CD4-positive, alpha-beta T cell treated with Interferon alpha-2 for 1 hour (primary cell): ENCODE data around the gene KRTAP3-3.
"Not testable (repeated sequence)": the region's sequence is repeated elsewhere in the genome, so short reads cannot be mapped to it uniquely, and the experiment has no call there.

Source experiments
- DNase-seq, 2 donors: peaks; one replicate each; pipeline ENCODE4 v3.0.0-alpha.2; 2020 to 2022

The KRTAP3-3 gene

GRCh38 chr17:41003926-41004325, 10.0 kb upstream of the KRTAP3-3 start:
- DNase-seq, result no peak

GRCh38 chr17:41002814-41003213, 8.8 kb upstream of the KRTAP3-3 start:
- DNase-seq, result no peak

DNA sequence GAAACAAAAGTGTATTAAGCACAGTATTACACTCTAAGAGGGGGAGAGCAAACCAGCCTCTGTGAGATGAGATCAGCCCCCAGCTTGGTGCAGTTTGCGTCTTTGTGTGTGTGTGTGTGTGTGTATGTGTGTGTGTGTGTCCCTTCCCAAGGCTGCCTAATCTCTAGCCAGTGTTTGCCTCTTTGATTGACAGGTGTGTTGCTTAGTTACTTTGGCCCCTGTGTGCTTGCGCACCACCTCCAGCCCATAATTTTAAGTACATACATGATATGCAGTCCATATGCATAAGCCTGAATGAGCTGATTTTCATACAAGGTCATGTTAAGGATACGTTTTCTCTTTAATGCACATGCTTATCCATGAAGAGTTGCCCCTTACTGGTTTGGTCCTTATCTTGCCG, 7.8 kb upstream of the KRTAP3-3 start:
- no peak for DNase-seq

GRCh38 chr17:40999563-40999962, 5.6 kb upstream of the KRTAP3-3 start, which contains the start of gene KRTAP3-2:
TSS of gene KRTAP3-2 (minus strand) at chr17:40999906. CDS start at chr17:40999853, 53 bp downstream.
- not testable (repeated sequence) for DNase-seq

DNA sequence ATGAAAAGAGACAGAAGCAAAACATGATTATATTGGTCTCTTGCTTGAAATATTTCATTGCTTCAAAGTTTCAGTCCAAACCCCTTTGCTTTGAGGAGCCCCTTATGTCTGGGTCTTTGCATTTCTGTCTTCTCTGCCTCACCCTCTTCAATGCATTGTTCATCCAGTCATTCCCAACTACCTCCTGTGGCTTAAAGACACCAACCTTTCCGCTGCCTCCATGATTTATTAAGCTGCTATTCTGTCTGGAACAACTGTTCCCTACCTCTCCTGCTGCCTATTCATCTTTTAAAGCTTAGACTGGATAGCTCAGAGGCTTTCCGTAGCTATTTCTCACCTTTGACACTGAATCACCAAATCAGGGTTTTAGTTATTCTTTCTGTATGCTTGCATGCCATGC, 3.4 kb upstream of the KRTAP3-3 start:
- no peak for DNase-seq

GRCh38 chr17:40996829-40997228, 2.9 kb upstream of the KRTAP3-3 start:
- DNase-seq, result no peak

DNA sequence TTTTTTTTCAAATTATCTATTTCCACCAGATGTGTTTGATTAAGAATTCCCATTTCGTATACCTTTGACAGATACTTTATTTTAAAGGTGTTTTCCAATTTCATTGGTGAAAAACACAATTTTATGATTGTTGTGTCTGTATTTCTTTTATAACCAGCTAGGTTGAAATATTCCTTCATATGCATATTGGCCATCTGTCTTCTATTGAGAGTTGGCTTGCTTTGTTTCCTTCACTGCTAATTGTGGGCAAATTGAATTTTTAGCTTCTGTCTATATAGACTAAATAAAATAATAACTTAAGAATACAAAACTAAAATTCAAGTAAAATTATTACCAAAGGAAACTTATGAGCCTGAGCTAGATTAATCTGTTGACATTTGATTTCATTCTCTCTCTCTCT, 1.2 kb upstream of the KRTAP3-3 start:
- DNase-seq, result no peak

GRCh38 chr17:40993084-40993483, 880 bp downstream of the KRTAP3-3 start:
- DNase-seq, result no peak

- no peak for DNase-seq
Observed at GRCh38 chr17:40992666-40993065, 1.3 kb downstream of the KRTAP3-3 start.

GRCh38 chr17:40986920-40987319, 7.0 kb downstream of the KRTAP3-3 start:
- no peak for DNase-seq

- DNase-seq, result no peak
Observed at GRCh38 chr17:40984226-40984625, 9.7 kb downstream of the KRTAP3-3 start, which contains the start of gene KRT40. TSS of gene KRT40 (minus strand) at chr17:40984326. CDS start at chr17:40984273, 53 bp downstream.

- DNase-seq, result no peak
Observed at GRCh38 chr17:40981115-40981514, 12.8 kb downstream of the KRTAP3-3 start.

DNA sequence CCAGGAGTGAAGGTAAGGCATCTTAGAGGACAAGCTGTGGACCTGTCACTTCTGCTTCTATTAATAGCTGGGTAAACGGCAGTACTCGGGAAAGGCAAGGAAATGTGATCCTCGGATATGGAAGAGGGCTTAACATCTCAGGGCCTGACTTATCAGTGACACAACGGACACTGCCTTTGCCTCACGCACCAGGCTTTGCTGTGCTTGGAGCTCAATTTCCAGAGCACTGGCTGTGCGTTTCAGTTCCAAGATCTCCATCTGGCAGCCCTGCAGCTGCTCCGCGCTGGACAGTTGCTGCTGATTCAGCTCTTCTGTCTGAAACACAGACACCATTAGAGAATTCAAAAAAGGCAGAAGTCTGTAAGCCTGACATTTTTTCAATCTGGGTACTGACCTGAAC, 13.4 kb downstream of the KRTAP3-3 start:
- DNase-seq, result no peak

DNA sequence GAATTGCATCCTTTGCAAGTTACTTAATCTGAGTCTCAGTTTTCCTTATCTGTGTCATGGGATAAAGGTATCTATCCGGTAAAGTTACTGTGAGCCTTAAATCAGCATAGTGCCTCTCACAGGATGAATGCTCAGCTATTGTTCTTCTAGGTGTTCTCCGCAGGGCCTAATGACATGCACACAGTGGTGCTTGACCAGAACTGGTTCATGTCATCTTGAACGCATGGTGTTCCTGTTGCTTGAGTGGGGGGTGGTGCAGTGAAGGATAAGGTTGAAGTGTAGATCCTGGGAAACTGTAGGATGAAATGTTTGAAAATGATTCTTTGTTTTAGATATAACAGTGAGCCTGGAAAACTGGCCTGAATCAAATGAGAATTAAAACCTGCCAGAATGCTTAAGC, 13.8 kb downstream of the KRTAP3-3 start:
- no peak for DNase-seq

- DNase-seq, result no peak
Observed at GRCh38 chr17:40978575-40979151, 15.3 kb downstream of the KRTAP3-3 start.

DNA sequence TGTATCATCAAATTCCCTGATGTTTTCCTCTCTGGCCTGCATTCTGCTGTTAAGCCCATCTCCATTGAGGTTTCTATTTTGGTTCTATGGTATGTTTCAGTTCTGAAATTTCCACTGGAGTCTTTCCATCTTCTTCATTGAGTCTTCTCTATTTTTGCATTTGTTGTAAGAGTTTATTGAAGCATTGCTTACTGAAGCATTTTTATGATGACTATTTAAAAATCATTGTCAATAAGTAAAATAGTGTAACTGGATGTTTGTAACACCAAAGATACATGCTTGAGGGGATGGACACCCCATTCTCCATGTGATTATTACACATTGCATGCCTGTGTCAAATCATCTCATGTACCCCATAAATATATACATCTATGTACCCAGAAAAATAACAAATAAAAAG, 18.4 kb downstream of the KRTAP3-3 start:
- no peak for DNase-seq

DNA sequence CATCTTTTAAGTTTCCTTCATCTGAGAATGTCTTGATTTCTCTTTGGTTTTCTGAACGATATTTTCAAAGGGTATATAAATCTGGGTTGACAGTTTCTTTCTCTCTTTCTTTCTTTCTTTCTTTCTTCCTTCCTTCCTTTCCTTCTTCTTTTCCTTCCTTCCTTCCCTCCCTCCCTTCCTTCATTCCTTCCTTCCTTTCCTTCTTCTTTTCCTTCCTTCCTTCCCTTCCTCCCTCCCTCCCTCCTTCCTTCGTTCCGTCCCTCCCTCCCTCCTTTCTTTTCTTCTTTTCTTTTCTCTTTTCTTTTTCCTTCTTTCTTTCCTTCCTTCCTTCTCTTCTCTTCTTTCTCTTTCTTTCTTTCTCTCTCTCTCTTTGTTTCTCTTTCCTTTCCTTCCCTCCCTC, 19.6 kb downstream of the KRTAP3-3 start:
- DNase-seq, result no peak

- no peak for DNase-seq
Observed at GRCh38 chr17:40967582-40967981, 26.4 kb downstream of the KRTAP3-3 start.

DNA sequence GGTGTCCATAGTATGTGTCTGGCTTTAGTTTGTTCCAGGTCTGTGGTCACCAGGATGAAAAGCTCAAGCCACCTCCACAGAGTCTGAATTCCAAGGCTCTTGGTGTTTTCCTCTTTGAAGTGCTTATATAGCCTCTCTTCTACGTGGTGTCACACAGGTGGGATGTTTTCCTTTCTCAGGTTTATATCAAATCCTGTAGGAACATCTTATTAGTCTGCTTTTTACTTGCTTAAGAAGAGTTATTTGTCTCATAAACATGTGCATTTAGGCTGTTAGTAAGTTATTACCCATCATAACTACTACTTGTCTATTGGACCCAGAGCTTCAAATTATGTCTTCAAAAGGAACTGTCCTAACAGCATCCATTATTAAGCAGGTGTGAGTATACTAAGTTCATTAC, 27.1 kb downstream of the KRTAP3-3 start, which contains the start of gene KRT39:
Gene KRT39, minus strand, starts transcription at position 101 of the 400 bp plus-strand sequence. Its CDS starts 92 bp downstream, at position 9.
- no peak for DNase-seq

- peak in 1 of 2 donors; percentile 31 for DNase-seq
Observed at GRCh38 chr17:40963838-40964237, 30.1 kb downstream of the KRTAP3-3 start.

GRCh38 chr17:40962059-40962561, 31.9 kb downstream of the KRTAP3-3 start:
- DNase-seq, result no peak

- no peak for DNase-seq
Observed at GRCh38 chr17:40961591-40961990, 32.4 kb downstream of the KRTAP3-3 start.

- no peak for DNase-seq
Observed at GRCh38 chr17:40960144-40960543, 33.8 kb downstream of the KRTAP3-3 start.

- no peak for DNase-seq
Observed at GRCh38 chr17:40958086-40958953, 35.6 kb downstream of the KRTAP3-3 start.
